Heart left ventricle (tissue), 13 donors: ENCODE data around the gene SWAP70.

ENCODE experiments used
- POLR2A ChIP-seq, 2 donors: fragments of 450-650 bp; IDR thresholded peaks; one replicate each; pipeline ENCODE4 v1.6.1; 2017; ENCODE audit warnings: antibody characterized with exemption in 2 of 2, mild to moderate bottlenecking in 2 of 2, moderate library complexity in 2 of 2
- TF ChIP-seq, protein P1 (sequence below), 12 donors: fragments of 200-600 bp; sonication (generic) in 4 of 12; IDR thresholded peaks; one replicate each; pipeline versions ENCODE4 v1.5.0 to v1.8.0; 2018 to 2022; ENCODE audit warnings: antibody characterized with exemption in 12 of 12, mild to moderate bottlenecking in 5 of 12
- donor health status: ischemic (EF 13 %, LVEDD 7.1; RV severe dilation, severe dysfunction).
- donor health status: DM: no; HTN: yes; CAD: no.
- donor health status: DM: no; HTN: no; CAD: no.
- donor health status: ischemic (EF 25% LVEDD 6.9; RV normal size, moderate dysfunction).
- donor health status: ischemic (EF 25% LVEDD 5.7; RV mildly dilated, moderate dysfunction).
- donor health status: ischemic (EF 35%, LVEDD 5.7; RV mildly dilated, moderate dysfunction).
- donor health status: nonischemic (EF 11% LVEDD 7.7; RV severe dilation, severe dysfunction).
- donor health status: DM: yes; HTN: yes; CAD: no.
- donor health status: PGD.
- donor health status: ischemic (EF 29% LVEDD 5.4; RV normal size, mild dysfunction).
- donor health status: nonischemic (EF 23%, LVEDD 6.1; RV moderate dilation, normal function).

- TF ChIP-seq, protein P1, sequence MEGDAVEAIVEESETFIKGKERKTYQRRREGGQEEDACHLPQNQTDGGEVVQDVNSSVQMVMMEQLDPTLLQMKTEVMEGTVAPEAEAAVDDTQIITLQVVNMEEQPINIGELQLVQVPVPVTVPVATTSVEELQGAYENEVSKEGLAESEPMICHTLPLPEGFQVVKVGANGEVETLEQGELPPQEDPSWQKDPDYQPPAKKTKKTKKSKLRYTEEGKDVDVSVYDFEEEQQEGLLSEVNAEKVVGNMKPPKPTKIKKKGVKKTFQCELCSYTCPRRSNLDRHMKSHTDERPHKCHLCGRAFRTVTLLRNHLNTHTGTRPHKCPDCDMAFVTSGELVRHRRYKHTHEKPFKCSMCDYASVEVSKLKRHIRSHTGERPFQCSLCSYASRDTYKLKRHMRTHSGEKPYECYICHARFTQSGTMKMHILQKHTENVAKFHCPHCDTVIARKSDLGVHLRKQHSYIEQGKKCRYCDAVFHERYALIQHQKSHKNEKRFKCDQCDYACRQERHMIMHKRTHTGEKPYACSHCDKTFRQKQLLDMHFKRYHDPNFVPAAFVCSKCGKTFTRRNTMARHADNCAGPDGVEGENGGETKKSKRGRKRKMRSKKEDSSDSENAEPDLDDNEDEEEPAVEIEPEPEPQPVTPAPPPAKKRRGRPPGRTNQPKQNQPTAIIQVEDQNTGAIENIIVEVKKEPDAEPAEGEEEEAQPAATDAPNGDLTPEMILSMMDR (IDR thresholded peaks at IDR 0.05) = no peak
- no peak for TF ChIP-seq POLR2A (IDR thresholded peaks at IDR 0.05)
Measured at GRCh38 chr11:9759519-9760192, 95.8 kb downstream of the SWAP70 start.
